NCI-H460 (cell line): ENCODE results near the gene PHACTR4. TPM values are rescaled to one million over a fixed set of nuclear protein-coding genes. Genes with fewer than 3 reads are reported as not detected.
A peak's percentile ranks its signal among the peaks of the same experiment; 100 is the strongest.
"Not testable (repeated sequence)": the region's sequence is repeated elsewhere in the genome, so short reads cannot be mapped to it uniquely, and the experiment has no call there.

Experiments used
- DNase-seq: peaks from one replicate; pipeline ENCODE4 v3.0.0-alpha.2; 2016; ENCODE audit warnings: low read depth; ENCODE audit errors: extremely low read depth
- total RNA-seq: library from RNA; depleted of rRNA; stranded (reverse); fragments of >200 nt; shearing (Covaris generic); gene quantifications from 2 replicates; pipeline ENCODE4 v1.2.3, GENCODE V29; 2014

Gene PHACTR4
- total RNA-seq, 1 experiment from 2014 or later, result 13.0 TPM

DNA sequence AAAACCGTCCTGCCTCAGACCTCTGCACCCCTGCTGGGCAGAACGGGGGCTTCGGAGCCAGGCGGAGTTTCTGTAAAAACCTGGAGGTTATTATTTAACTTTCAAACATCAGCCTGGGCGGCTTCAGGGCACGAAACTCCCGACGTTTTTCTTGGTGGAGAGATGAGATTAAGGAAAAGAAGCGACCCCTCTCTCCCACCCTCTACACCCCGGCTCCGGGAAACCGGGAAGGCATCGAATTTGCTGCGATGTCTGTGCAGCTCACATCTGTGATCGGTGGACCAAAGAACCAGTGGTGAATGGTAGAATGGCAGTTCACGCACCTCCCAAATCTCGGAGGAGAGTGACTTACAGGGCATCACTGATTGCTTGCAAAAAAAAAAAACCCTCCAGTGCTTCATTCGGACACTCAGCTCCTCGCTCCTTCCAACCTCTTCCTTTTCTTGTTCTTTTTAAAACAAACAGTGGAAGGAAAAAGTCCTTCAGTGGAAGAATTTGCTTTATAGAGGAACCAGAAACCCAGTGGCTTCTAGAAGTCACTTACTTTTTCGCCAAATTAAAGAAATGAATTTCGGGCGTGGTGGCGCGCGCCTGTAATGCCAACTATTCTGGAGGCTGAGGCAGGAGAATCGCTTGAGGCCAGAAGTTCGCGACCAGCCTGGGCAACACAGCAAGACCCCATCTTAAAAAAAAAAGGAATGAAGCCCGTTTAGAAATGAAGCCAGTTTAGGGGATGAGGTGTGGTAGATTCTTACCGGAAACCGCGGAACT lies 884 bp downstream of the PHACTR4 start:
- DNase-seq, result no peak

DNA sequence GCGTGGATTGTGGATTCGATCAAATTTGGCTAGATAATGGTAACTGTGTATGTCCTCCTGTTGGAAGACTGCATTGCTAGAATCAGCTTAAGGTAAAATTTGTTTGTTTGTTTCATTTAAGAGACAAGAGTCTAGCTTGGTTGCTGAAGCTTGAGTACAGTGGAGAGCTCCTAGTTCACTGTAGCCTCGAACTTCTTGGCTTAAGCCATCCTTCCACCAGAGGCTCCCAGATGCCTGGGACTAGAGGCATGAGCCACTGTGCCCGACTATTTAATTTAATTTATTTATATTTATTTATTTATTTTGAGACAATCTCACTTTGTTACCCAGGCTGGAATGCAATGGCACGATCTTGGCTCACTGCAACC lies 1.5 kb downstream of the PHACTR4 start:
- DNase-seq, result no peak

DNA sequence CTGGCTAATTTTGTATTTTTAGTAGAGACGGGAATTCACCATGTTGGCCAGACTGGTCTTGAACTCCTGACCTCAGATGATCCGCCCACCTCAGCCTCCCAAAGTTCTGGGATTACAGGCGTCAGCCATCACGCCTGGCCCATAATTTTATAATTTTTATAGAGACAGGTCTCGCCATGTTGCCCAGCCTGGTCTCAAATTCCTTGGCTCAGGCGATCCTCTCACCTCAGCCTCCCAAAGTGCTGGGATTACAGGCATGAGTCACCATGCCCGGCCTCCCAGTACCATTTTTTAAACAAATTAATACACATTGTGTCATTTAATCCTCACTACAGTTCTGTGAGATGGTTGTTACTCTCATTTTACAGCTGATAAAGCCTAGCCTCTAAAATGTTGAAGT lies 3.9 kb downstream of the PHACTR4 start:
- not testable (repeated sequence) for DNase-seq

DNA sequence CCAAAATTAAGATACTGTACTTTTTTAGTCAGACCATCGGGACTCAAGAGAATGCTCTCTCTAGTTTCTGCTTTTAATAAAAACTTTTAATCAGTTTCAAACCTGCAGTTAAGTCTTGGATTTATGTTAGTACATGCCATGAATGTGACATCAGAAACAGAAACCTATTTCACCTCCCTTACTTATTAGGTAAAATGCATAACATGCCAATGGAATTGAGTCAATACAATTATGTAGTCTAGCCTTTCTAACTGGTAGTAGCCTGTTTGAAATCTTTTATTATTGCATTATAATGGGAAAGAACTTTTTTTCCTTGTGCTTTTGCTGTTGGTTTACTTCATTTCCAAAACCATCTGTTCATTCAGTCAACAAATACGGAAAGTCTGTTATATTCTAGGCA lies 4.8 kb downstream of the PHACTR4 start:
- no peak for DNase-seq

DNA sequence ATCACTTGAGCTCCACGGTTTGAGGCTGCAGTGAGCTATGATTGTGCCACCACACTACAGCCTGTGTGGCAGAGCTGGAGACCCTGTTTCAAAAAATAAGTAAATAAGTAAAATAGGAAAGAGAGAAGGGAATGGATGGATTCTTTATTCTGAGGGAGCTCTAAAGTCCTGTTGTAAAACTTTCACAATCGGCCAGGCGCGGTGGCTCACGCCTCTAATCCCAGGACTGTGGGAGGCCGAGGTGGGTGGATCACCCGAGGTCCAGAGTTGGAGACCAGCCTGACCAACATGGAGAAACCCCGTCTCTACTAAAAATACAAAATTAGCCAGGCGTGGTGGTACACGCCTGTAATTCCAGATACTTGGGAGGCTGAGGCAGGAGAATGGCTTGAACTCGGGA lies 6.1 kb downstream of the PHACTR4 start:
- not testable (repeated sequence) for DNase-seq

DNA sequence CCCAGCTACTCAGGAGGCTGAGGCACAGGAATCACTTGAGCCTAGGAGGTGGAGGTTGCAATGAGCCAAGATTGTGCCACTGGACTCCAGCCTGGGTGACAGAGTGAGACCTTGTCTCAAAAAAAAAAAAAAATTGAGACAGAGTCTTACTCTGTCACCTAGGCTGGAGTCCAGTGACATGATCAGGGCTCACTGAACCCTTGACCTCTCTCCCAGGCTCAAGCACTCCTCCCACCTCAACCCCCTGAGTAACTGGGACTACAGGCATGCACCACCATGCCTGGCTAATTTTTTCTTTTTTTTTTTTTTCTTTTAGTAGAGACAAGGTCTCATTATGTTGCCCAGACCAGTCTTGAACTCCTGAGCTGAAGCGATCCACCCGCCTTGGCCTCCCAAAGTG lies 6.7 kb downstream of the PHACTR4 start:
- not testable (repeated sequence) for DNase-seq

DNA sequence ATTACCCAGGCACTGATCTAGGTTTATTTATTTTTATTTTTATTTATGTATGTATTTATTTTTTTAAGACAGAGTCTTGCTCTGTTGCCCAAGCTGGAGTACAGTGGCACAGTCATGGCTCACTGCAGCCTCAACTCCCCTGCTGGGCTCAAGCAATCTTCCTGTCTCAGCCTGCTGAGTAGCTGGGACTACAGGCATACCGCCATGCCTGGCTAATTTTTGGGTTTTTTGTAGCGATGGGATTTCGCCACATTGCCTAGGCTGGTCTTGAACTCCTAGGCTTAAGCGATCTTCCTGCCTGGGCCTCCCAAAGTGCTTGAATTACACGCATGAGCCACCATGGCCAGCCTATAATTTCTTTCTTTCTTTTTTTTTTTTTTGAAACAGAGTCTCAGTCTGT lies 9.4 kb downstream of the PHACTR4 start:
- no peak for DNase-seq

DNA sequence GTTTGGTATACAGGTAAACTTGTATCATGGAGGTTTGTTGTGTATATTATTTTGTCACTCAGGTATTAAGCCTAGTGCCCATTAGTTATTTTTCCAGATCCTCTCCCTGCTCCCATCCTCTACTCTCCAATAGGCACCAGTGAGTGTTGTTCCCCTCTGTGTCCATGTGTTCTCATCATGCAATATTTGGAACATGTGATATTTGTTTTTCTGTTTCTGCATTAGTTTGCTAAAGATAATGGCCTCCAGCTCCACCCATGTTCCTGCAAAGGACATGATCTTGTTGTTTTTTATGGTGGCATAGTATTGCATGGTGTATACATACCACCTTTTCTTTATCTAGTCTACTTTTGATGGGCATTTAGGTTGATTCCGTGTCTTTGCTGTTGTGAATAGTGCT lies 10.9 kb downstream of the PHACTR4 start:
- no peak for DNase-seq

DNA sequence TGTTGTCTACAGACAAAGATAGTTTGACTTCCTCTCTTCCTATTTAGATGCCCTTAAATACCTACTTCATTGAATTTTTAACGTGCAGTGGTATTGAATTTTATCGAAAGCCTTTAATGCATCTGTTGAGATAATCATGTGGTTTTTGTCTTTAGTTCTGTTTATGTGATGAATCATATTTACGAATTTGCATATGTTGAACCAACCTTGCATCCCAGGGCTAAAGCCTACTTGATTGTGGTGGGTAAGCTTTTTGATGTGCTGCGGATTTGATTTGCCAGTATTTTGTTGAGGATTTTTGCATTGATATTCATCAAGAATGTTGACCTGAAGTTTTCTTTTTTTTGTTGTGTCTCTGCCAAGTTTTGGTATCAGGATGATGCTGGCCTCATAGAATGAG lies 14.2 kb downstream of the PHACTR4 start:
- DNase-seq, result not testable (repeated sequence)

DNA sequence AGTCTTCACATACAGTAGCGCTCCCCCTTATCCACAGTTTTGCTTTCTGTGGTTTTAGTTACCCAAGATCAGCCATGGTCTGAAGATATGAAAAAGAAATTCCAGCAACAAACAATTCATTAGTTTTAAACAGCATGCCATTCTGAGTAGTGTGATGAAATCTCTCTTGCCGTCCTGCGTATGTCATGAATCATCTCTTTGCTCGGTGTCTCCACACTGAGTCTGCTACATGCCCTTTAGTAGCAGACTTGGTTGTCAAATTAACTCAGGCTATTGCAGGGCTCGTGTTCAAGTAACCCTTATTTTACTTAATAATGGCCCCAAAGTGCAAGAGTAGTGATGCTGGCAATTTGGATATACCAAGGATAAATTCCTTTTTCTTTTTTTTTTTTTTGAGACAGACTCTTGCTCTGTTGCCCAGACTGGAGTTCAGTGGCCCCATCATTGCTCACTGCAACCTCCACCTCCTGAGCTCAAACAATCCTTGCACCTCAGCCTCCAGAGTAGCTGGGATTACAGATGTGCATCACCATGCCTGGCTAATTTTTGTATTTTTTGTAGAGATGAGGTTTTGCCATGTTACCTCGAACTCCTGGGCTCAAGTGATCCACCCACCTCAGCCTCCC lies 22.6 kb downstream of the PHACTR4 start:
- peak; percentile 58 for DNase-seq

DNA sequence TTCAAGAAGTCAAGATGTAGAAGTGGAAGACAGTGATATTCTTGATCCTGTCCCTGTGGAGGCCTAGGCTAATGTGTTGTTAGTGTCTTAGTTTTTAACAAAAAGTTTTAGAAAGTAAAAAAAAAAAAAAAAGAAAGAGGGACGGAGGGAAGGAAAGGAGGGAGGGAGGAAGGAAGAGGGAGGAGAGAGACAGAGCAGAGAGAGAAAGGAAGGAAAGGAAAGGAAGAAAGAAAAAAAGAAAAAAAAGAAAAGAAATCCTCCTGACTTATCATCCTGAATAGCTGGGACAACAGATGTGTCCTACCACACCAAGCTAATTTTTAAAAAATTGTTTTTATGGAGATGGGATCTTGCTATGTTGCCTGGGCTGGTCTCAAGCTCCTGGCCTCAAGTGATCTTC lies 24.6 kb downstream of the PHACTR4 start:
- DNase-seq, result no peak

DNA sequence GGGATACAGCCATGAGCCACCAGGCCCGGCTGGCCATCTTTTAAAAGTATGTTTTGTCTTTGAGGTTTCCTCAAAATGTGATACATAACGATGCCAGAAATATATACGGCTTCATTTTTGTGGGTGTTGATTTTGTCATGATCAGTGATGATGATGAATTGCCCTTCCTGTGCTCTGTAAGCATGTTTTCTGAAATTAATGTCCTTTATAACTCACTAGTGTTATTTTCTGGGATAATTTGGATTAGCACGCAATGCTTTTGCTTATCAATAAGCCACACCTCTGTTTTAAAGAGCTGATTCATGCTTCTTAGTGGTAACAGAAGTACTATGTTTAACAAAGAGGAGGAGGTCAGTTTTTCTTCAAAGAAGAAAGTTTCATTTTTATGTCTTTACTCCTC lies 25.6 kb downstream of the PHACTR4 start:
- no peak for DNase-seq

DNA sequence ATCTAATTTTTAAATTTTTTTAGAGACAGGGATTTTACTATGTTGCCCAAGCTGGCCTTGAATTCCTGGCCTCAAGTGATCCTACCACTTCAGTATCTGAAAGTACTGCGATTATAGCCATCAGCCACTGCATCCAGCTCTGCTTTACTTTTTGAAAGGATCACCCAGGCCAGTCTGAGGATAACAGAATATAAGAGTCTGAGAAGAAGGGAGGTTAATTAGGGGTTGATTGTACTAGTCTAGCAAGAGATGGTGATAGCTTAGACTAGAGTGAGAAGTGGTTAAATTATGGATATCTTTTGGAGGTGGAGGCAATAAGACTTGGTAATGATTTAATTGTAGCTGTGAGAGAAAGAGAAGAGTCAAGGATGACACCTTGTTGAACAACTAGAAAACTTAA lies 32.2 kb downstream of the PHACTR4 start:
- no peak for DNase-seq

DNA sequence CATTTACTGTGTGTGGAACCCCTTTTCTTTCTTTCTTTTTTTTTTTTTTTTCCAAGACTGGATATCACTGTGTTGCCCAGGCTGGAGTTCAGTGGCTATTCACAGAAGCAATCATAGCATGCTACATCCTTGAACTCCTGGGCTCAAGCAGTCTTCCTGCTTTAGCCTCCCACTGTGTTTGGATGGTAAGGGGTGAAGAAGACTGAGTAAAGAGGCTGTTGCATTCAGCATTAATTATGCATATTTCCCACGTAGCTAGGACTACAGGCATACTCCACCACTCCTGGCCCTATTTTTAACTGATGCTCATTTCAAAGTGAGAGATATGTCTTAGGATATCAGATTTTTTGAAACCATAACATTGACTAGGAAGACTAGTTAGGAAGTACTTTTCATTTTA lies 39.5 kb downstream of the PHACTR4 start:
- no peak for DNase-seq

DNA sequence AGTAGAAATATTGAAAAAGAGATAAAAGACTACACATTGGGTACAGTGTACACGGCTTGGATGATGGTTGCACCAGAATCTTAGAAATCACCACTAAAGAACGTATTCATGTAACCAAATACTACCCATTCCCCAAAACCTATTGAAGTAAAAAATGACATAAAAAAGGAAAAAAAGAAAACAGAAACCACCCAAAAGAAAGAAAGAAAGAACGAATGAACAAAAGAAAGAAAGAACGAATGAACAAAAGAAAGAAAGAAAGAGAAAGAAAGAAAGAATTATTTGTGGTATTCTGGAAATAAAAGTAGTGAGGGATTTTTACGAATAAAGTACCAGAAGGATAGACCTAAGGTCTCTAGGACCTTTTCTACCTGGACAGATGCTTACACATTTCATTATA lies 42.1 kb downstream of the PHACTR4 start:
- no peak for DNase-seq

DNA sequence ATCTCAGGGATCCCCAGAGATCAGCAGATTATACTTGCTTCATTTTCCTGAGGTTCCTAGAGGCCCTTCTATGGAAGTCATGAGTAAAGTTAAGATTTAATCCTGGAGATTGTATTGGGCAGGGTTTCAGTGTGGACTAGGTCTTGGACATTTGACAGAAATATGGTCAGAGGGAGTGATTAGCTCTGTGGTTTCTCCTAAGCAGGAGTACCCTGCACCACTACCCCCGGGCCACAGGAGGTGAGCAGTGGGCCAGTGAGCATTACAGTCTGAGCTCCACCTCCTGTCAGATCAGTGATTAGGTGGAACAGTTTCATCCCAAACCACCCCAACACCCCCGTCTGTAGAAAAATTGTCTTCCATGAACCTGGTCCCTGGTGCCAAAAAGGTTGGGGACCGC lies 43.2 kb downstream of the PHACTR4 start:
- no peak for DNase-seq

DNA sequence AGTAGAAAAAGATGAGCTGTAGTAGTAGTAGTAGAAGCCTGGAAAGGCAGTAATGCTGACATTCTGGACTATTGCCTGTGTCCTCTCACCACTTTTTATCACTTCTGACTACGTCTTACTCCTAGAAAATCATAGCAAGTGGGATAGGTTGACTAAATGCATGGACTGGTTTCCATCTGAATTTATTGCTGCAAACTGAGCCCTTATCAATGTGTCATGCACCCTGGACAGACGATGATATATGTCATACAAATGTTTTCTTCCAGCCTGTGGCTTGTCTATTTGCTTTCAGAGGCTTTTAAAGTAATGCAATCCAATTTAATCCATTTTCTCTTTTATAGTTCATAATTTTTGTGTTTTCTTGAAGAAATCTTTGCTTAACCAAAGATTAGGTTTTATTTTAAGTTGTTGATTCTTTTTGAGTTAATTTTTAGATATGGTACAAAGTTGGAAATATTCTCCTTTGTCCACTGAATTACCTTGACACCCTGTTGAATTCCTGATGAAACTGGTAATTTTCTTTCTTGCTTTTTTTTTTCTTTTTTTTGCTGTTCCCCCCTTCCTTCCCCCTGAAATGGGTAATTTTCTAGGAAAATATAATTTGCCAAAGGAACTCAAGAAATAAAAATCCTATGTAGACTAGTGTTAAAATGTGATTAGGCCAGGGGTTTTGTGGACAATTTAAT lies 47.1 kb downstream of the PHACTR4 start:
- DNase-seq, result no peak

DNA sequence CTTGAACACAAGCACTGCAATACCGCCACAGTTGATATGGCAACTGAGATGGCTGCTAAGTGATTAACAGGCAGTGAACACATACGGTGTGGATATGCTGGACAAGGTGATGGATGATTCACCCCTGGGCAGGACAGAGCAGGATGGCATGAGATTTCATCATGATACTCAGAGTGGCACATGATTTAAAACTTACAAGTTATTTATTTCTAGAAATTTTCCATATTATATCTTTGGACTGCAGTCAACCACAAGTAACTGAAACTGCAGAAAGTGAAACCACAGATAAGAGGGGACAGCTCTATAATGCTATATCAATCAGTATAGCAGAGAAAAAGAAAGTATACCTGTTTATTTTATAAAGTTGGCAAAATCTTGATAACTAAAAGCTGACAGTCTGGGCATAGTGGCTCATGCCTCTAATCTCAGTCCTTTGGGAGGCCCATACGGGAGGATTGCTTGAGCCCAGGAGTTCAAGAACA lies 47.9 kb downstream of the PHACTR4 start:
- peak; percentile 90 for DNase-seq

DNA sequence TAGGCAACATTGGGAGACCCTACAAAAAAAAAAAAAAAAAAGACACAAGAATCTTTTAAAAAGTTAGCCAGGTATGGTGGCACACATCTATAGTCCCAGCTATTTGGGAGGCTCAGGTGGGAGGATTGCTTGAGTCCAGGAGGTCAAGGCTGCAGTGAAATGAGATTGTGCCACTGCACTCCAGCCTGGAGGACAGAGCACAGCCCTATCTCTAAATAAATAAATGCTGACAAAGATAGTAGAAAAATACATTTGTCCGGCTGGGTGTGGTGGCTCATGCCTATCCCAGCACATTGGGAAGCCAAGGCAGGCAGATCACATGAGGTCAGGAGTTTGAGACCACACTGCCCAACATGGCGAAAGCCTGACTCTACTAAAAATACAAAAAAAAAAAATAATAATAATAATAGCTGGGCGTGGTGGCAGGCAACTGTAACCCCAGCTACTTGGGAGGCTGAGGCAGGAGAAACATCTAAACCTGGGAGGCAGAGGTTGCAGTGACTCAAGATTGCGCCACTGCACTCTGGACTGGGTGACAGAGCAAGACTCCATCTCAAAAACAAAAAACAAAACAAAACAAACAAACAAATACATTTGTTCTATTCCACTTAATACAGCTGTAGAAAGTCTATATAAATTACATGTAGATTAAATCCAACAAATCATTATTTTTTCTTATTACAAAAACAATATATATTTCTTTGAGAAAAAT lies 48.5 kb downstream of the PHACTR4 start:
- DNase-seq, result no peak

DNA sequence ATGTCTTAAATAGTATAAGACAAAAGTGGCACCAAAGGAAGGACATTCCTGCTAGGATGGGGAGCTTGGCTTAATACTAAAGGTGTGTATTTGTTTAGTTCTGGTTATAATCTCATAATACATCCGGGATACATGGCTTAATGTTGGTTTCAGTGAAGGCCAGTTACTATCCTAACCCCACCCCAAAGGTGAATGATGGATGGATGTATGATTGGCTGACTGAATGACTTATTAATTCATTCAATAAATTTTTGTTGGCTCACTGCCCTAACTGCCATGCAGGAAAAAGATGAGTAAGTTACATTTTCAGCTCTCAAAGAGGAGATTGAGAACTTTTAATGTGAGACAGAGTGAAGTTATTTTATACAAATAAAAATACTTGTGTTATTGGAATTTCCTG lies 52.2 kb downstream of the PHACTR4 start:
- DNase-seq, result no peak

DNA sequence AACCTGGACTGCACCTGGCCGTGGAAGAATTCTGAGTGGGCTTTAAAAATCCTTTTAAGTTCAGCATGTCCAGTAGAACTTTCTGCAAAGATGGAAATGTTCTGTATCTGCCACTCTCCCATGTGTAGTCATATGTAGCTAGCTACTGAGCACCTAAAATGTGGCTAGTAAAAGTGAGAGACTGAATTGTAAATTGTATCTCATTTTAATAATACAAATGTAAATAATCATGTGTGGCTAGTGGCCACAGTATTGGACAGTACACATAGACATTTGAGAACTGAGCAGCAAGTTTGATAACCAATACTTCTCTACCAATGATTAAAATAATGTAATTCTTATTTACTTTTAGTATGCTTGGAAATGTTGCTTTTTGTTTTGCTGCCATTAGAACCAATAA lies 57.3 kb downstream of the PHACTR4 start:
- no peak for DNase-seq
